Subcutaneous abdominal adipose tissue (tissue), 5 donors: ENCODE results near the gene SLC1A2.

Experiments
- H3K27ac ChIP-seq: one replicate; pipeline ENCODE4 v1.7.0; 2013; ENCODE audit warnings: low read depth, mild to moderate bottlenecking, inconsistent platforms, low read length, moderate library complexity
- H3K27me3 ChIP-seq, 5 donors: one replicate each; pipeline ENCODE4 v1.7.0; 2013; ENCODE audit warnings: low read length in 5 of 5, inconsistent platforms in 1 of 5; ENCODE audit not compliant: control insufficient read depth in 5 of 5, insufficient read depth in 4 of 5
- H3K36me3 ChIP-seq, 5 donors: one replicate each; pipeline ENCODE4 v1.7.0; 2013; ENCODE audit warnings: low read length in 5 of 5; ENCODE audit not compliant: control insufficient read depth in 5 of 5, insufficient read depth in 5 of 5
- H3K4me1 ChIP-seq, 5 donors: one replicate each; pipeline ENCODE4 v1.7.0; 2013; ENCODE audit warnings: low read length in 5 of 5, mild to moderate bottlenecking in 3 of 5, moderate library complexity in 1 of 5; ENCODE audit not compliant: control insufficient read depth in 5 of 5, insufficient read depth in 5 of 5
- H3K4me3 ChIP-seq, 5 donors: one replicate each; pipeline ENCODE4 v1.7.0; 2013; ENCODE audit warnings: low read length in 5 of 5, low read depth in 1 of 5
- H3K9ac ChIP-seq, 5 donors: one replicate each; pipeline ENCODE4 v1.7.0; 2013; ENCODE audit warnings: low read length in 5 of 5, mild to moderate bottlenecking in 4 of 5, moderate library complexity in 3 of 5
- H3K9me3 ChIP-seq, 5 donors: one replicate each; pipeline ENCODE4 v1.7.0; 2013; ENCODE audit warnings: low read length in 5 of 5; ENCODE audit not compliant: control insufficient read depth in 5 of 5
- donor health status: healthy.
- donor health status: healthy.
- donor health status: healthy.
- donor health status: healthy.
- donor health status: healthy.

Gene SLC1A2

GRCh38 chr11:35340715-35341114, 78.6 kb downstream of the SLC1A2 start:
- Histone ChIP-seq H3K4me1 (peaks cover 0 to 27% (median 15%) of the 10 kb centered on the region in 5 donors), H3K27me3 (no peaks in the 10 kb centered on the region), H3K36me3 (no peaks in the 10 kb centered on the region), H3K4me3 (no peak overlapping the region), H3K9ac (peak overlapping the region in 3 of 5 donors; percentile 7 to 59 (median 57)), H3K9me3 (peaks cover 0 to 2% (median 0%) of the 10 kb centered on the region in 5 donors), H3K27ac (peak overlapping the region; percentile 94)

DNA sequence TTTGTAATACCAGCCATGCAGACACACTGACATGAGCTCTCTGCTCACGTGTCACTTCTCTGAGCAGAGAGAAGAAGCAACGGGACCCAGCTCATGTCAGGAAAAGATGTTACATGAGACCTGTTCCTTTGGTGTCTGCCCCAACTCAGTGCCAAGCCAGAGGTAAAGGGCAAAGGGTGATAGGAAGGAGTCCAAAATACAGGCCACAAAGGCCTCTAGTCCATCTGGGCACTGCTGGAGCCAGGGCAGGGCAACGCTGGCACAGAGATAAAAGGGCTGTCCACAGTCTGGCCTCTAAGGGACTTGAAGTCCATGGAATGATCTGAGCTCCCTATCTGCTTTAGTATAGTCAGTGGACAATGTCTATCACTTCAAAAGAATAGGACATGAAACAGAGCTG, 79.3 kb downstream of the SLC1A2 start:
- no peaks in the 10 kb centered on the region for H3K36me3 ChIP-seq
- peak overlapping the region; percentile 94 for H3K27ac ChIP-seq
- H3K9ac ChIP-seq: peak overlapping the region in 3 of 5 donors; percentile 7 to 59 (median 57)
- H3K4me1 ChIP-seq: peaks cover 0 to 23% (median 15%) of the 10 kb centered on the region in 5 donors
- H3K27me3 ChIP-seq: no peaks in the 10 kb centered on the region
- peaks cover 0 to 2% (median 0%) of the 10 kb centered on the region in 5 donors for H3K9me3 ChIP-seq
- no peak overlapping the region for H3K4me3 ChIP-seq

DNA sequence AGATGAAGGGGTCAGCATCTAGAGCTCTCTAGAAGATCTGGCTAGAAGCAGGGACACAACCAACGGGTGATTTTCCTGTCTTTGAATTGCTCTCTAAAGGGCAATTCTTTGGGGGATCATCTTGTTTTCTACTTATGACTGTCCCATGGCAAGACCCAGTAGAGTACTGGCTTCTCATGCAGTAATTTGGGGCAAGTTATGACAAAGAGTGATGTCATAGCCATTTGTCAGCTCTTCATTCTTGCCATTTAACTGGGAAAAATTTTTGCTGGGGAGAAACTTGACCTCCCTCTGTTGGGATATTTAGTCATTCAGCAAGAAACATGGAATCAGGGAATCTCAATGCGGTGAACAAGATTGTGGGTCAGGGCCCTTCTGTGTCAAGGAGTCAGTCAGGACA, 80.4 kb downstream of the SLC1A2 start:
- Histone ChIP-seq H3K4me3 (no peak overlapping the region), H3K4me1 (peaks cover 0 to 21% (median 15%) of the 10 kb centered on the region in 5 donors), H3K9ac (no peak overlapping the region), H3K27ac (no peak overlapping the region), H3K9me3 (peaks cover 0 to 2% (median 0%) of the 10 kb centered on the region in 5 donors), H3K27me3 (no peaks in the 10 kb centered on the region), H3K36me3 (no peaks in the 10 kb centered on the region)

DNA sequence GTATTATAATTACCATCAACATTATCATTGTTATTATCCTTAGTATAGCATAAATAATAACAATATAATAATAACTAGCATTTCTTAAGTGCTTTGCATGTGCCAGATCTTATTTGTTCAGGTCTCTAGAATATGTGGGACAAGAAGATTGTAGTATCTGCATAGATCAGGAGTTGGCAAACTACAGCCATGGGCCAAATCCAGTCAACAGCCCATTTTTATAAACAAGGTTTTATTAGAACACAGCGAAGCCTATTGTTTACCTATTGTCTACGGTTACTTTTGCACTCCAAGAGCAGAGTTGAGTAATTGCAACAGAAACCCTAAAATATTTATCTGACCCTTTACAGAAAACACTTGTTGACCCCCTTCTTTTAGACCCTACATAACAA, 81.4 kb downstream of the SLC1A2 start:
- Histone ChIP-seq H3K27ac (no peak overlapping the region), H3K9me3 (peaks cover 0 to 2% (median 0%) of the 10 kb centered on the region in 5 donors), H3K4me1 (peaks cover 0 to 19% (median 15%) of the 10 kb centered on the region in 5 donors), H3K9ac (no peak overlapping the region), H3K27me3 (no peaks in the 10 kb centered on the region), H3K4me3 (no peak overlapping the region), H3K36me3 (no peaks in the 10 kb centered on the region)

DNA sequence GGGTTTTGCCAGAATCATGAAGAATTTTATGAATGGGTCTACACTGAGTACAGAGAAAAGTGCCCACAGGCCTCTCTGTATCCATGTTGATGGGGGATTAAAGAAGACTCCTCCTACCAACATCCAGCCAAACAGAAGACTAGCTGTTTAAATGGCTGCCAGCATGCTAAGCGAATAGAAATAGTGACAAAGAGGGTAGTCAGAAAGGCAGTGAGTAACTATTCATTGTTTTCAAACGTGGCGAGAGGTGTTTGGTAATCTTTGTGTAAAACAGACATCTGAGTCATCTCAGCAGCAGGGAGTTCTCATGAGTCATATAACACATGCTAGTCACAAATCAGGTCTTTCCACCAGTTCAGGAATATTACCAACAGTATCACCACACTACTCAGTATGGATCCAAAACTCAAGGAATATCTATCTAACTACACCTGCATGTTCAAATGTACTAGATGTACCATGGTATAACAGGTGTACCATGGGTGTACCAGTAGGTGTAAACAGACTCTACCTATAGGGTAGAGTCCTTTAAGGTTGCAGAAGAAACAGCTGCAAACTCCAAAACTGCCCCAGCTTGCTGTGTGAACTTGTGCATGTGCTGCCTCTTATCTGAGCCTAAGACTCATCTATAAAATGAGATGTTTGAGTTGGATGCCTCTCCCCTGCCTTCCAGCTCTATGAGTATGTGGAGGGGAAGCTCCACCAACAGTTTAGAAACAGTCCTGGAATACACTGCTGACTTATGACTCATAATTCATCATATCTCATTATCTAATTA, 82.0 kb downstream of the SLC1A2 start:
- peaks cover 0 to 2% (median 0%) of the 10 kb centered on the region in 5 donors for H3K9me3 ChIP-seq
- peaks cover 0 to 18% (median 15%) of the 10 kb centered on the region in 5 donors for H3K4me1 ChIP-seq
- H3K27me3 ChIP-seq: no peaks in the 10 kb centered on the region
- no peak overlapping the region for H3K9ac ChIP-seq
- H3K27ac ChIP-seq: no peak overlapping the region
- H3K36me3 ChIP-seq: no peaks in the 10 kb centered on the region
- no peak overlapping the region for H3K4me3 ChIP-seq

- Histone ChIP-seq H3K4me1 (peaks cover 0 to 18% (median 15%) of the 10 kb centered on the region in 5 donors), H3K9me3 (peaks cover 0 to 2% (median 0%) of the 10 kb centered on the region in 5 donors), H3K27ac (no peak overlapping the region), H3K4me3 (no peak overlapping the region), H3K36me3 (no peaks in the 10 kb centered on the region), H3K9ac (no peak overlapping the region), H3K27me3 (no peaks in the 10 kb centered on the region)
These were observed 82.6 kb downstream of the SLC1A2 start for GRCh38 chr11:35336726-35337125.

DNA sequence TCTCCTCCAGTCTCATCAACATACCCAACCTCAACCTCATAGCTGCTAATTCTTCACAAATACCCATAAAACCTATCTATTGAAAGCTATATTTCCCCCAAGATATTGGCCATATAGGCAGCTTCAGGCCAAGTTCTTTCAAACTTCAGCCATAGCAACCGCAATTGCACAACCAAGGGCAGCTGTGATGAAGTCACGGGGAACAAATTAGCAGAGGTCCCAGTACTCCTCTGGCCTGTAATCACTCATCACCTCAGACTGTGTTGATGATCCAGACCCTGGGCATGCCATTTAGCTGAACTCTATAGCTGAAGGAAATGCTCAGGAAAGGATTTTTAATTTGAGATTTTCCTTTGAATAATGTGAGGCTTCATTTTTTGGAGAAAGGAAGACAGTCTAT, 84.1 kb downstream of the SLC1A2 start:
- Histone ChIP-seq H3K36me3 (no peaks in the 10 kb centered on the region), H3K9me3 (peaks cover 0 to 2% (median 0%) of the 10 kb centered on the region in 5 donors), H3K4me3 (no peak overlapping the region), H3K4me1 (peaks cover 0 to 12% (median 9%) of the 10 kb centered on the region in 5 donors), H3K27ac (no peak overlapping the region), H3K9ac (no peak overlapping the region), H3K27me3 (no peaks in the 10 kb centered on the region)

DNA sequence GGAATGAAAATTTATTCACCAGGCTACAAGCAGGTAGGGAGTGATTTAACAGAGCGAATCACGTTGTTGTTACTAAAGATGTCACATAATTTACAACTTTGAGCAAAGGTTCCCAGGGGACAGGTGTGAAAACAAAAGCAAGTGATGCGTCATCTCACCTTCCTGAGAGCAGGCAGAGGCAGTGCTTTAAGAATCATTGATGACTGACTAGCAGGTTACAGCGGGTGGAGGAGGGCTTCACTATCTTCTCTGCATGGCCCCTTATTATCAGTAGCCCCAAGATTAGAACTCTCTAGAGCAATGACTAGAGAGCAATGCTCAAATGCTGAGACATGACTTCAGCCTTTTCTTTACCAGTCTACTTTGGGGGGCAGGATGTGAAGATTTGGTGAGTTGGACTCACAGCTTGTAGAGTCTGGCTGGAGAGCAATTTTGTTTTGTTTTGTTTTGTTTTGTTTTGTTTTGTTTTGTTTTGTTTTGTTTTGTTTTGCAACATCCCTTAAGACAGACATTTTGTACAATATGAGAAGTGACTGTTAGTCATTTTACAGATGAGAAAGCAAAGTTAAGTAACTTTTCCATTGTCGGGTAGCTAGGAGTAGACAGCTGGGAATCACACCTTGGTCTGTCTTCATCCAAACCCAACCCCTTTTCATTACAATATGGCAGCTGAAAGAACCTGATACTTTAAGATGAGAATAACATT, 84.8 kb downstream of the SLC1A2 start:
- H3K9me3 ChIP-seq: peaks cover 0 to 2% (median 0%) of the 10 kb centered on the region in 5 donors
- no peak overlapping the region for H3K4me3 ChIP-seq
- no peaks in the 10 kb centered on the region for H3K27me3 ChIP-seq
- peaks cover 0 to 7% (median 3%) of the 10 kb centered on the region in 5 donors for H3K4me1 ChIP-seq
- no peaks in the 10 kb centered on the region for H3K36me3 ChIP-seq
- H3K9ac ChIP-seq: no peak overlapping the region
- no peak overlapping the region for H3K27ac ChIP-seq

- H3K4me3 ChIP-seq: no peak overlapping the region
- H3K36me3 ChIP-seq: no peaks in the 10 kb centered on the region
- no peaks in the 10 kb centered on the region for H3K27me3 ChIP-seq
- H3K27ac ChIP-seq: no peak overlapping the region
- H3K9me3 ChIP-seq: peaks cover 0 to under 1% (median 0%) of the 10 kb centered on the region in 5 donors
- H3K9ac ChIP-seq: no peak overlapping the region
- peaks cover 0 to 7% (median 3%) of the 10 kb centered on the region in 5 donors for H3K4me1 ChIP-seq
These were observed 86.8 kb downstream of the SLC1A2 start for GRCh38 chr11:35332524-35332923.

DNA sequence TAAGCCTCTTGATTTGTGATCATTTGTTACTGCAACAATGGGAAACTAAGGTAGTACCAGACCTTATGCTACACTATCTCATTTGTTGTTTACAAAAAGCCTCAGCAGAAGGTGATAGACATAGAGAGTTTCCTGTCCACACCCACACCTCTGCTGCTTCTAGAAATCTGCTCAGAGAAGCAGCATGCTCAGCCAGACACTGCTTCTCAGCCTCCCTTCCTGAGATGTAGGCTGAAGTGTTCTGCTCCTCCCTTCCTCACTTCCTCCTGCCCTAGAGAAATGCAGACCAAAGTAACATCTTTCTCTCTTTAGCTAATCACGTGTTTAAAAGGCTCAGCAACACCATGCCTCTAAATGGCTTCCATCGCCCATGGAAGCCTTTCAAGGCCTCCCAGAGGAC, 88.4 kb downstream of the SLC1A2 start:
- H3K27me3 ChIP-seq: no peaks in the 10 kb centered on the region
- peaks cover 0 to 7% (median 3%) of the 10 kb centered on the region in 5 donors for H3K4me1 ChIP-seq
- H3K4me3 ChIP-seq: no peak overlapping the region
- no peak overlapping the region for H3K27ac ChIP-seq
- H3K9ac ChIP-seq: no peak overlapping the region
- no peaks in the 10 kb centered on the region for H3K9me3 ChIP-seq
- H3K36me3 ChIP-seq: no peaks in the 10 kb centered on the region
